Hepatocyte (in vitro differentiated cells): ENCODE results near the gene SKOR2. TPM values are rescaled to one million over a fixed set of nuclear protein-coding genes. Genes with fewer than 3 reads are reported as not detected.

ENCODE experiments used
- DNase-seq: peaks from one replicate; pipeline ENCODE4 v3.0.0-alpha.2; 2016; ENCODE audit warnings: low spot score
- H2AFZ ChIP-seq: fragments of 200-600 bp; sonication (generic); 2 replicates; pipeline ENCODE4 v1.6.0; 2016; ENCODE audit warnings: antibody characterized with exemption, mild to moderate bottlenecking
- H3K27ac ChIP-seq: fragments of 200-600 bp; sonication (generic); 2 replicates; pipeline ENCODE4 v1.5.1; 2016; ENCODE audit warnings: mild to moderate bottlenecking
- H3K27me3 ChIP-seq: fragments of 200-600 bp; sonication (generic); 2 replicates; pipeline ENCODE4 v1.6.1; 2016
- H3K36me3 ChIP-seq: fragments of 200-600 bp; sonication (generic); replicated peaks from 2 replicates; pipeline ENCODE4 v1.5.1; 2016; ENCODE audit warnings: low read depth; ENCODE audit not compliant: insufficient read depth
- H3K4me1 ChIP-seq: fragments of 200-600 bp; sonication (generic); 2 replicates; pipeline ENCODE4 v1.5.1; 2016; ENCODE audit warnings: mild to moderate bottlenecking, moderate library complexity; ENCODE audit not compliant: insufficient read depth
- H3K4me2 ChIP-seq: fragments of 200-600 bp; sonication (generic); 2 replicates; pipeline ENCODE4 v1.6.0; 2016
- H3K4me3 ChIP-seq: fragments of 200-600 bp; sonication (generic); 2 replicates; pipeline ENCODE4 v1.5.1; 2016; ENCODE audit warnings: mild to moderate bottlenecking
- H3K79me2 ChIP-seq: fragments of 200-600 bp; sonication (generic); 2 replicates; pipeline ENCODE4 v1.6.0; 2017; ENCODE audit warnings: mild to moderate bottlenecking
- H3K9me2 ChIP-seq: fragments of 200-600 bp; sonication (generic); replicated peaks from 2 replicates; pipeline ENCODE4 v1.6.0; 2017; ENCODE audit warnings: mild to moderate bottlenecking; ENCODE audit not compliant: insufficient read depth
- H3K9me3 ChIP-seq: fragments of 200-600 bp; sonication (generic); 2 replicates; pipeline ENCODE4 v1.5.1; 2016; ENCODE audit warnings: low read depth, mild to moderate bottlenecking
- H4K20me1 ChIP-seq: fragments of 200-600 bp; sonication (generic); 2 replicates; pipeline ENCODE4 v1.6.0; 2016; ENCODE audit warnings: mild to moderate bottlenecking; ENCODE audit not compliant: insufficient read depth, poor library complexity, severe bottlenecking
- CTCF ChIP-seq: fragments of 200-600 bp; sonication (generic); IDR thresholded peaks from 2 replicates; pipeline ENCODE4 v1.5.1; 2016; ENCODE audit warnings: antibody characterized with exemption, mild to moderate bottlenecking; ENCODE audit not compliant: poor library complexity
- EZH2 ChIP-seq: fragments of 200-600 bp; sonication (generic); IDR thresholded peaks from 2 replicates; pipeline ENCODE4 v1.6.1; 2016; ENCODE audit warnings: antibody characterized with exemption, mild to moderate bottlenecking, borderline replicate concordance
- EZH2phosphoT487 ChIP-seq: fragments of 200-600 bp; sonication (generic); IDR thresholded peaks from one replicate; pipeline ENCODE4 v1.6.1; 2018; ENCODE audit warnings: antibody characterized with exemption, mild to moderate bottlenecking, low read depth, moderate library complexity; ENCODE audit not compliant: unreplicated experiment, severe bottlenecking
- WGBS: methylation state at CpG from one replicate; pipeline ENCODE4 v1.1.6; 2016; ENCODE audit warnings: low lambda C conversion rate; ENCODE audit errors: missing lambda C conversion rate; 5-methylcytosine and 5-hydroxymethylcytosine counted together
- polyA plus RNA-seq: library from polyadenylated mRNA; unstranded; fragments of >200 nt; fragmentation: Nextera tagmentation; extraction: Ambion mirVana; gene quantifications from 2 replicates; pipeline ENCODE4 v1.2.1, GENCODE V29; 2016
- total RNA-seq: library from RNA; depleted of rRNA; stranded (reverse); fragments of >200 nt; gene quantifications from 2 replicates; pipeline ENCODE4 v1.2.3, GENCODE V29; 2014

Gene SKOR2
- total and polyA plus RNA-seq, 2 experiments from 2014 or later, result not detected

DNA sequence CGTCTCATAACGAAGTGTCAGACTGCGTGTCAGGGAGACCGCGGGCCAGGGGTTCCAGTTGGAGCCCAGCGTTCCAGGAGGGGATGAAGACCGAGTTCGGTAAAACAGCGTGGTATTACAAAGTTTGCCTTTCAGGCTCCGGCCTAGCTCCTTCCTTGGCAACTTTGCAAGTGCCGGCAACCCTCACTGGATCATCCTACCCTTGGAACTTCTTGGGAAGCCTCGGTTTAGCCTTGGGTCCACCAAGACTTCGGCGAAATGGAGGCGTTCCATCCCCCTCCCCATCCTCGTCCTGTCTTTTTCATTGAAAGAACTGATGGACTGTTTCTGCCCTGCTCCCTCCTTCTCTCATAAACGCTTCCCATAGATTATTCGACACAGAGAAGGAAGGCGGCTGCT, 10.4 kb upstream of the SKOR2 start:
- DNase-seq, result no peak
- Histone ChIP-seq H4K20me1 (no peaks in the 10 kb centered on the region), H2AFZ (no peak overlapping the region), H3K27ac (no peak overlapping the region), H3K79me2 (no peaks in the 10 kb centered on the region), H3K9me3 (no peaks in the 10 kb centered on the region), H3K4me3 (no peak overlapping the region), H3K9me2 (no peaks in the 10 kb centered on the region), H3K4me2 (no peak overlapping the region), H3K27me3 (peaks cover 100% of the 10 kb centered on the region), H3K36me3 (no peaks in the 10 kb centered on the region), H3K4me1 (no peaks in the 10 kb centered on the region)
- TF ChIP-seq EZH2, result no peak
- no peak for TF ChIP-seq CTCF
- TF ChIP-seq EZH2phosphoT487, result no peak
- 16% methylated on average over 18 of the region's 19 CpGs for WGBS

DNA sequence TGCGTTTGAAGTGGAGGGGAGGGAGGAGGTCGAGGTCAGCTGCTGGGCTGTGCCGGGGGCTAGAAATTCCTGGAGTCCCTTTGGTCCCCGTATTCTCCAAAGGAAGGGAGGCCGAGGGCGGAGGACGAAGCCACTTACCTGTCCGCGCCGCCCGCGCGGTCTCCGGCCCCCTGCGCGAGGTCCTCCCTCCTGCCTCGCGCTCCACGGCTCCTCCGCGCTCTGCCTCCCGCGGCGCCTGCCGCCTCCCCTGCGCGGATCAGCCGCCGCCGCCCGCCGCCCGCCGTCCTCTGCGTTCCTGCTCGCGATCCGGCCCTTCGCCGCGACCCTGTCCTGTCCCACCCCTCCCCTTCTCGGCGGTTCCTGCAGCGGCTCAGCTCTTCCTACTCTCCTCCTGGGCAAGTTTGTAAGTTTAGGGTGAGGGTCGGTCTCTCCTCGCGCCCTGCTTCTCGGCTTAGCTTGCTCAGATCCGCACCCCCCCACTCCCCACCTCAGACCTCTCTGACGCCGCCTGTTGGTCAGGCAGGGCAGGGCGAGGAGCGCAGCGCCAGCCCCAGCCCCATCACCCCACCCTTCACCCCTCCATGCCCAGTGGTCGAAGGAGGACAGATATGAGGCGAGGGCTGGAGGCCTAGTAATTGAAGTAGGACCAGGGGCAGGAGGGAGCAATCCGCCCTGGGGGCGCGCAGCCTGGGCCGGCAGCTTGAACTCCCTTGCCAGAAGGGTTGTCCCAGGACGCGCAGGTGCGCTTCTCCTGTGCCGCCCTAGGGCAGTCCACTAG, 9.7 kb upstream of the SKOR2 start:
- H3K27ac ChIP-seq, result no peak overlapping the region
- 13% methylated on average over 27 of the region's 64 CpGs for WGBS
- H4K20me1 ChIP-seq, result no peaks in the 10 kb centered on the region

GRCh38 chr18:47260120-47260923, 8.9 kb upstream of the SKOR2 start:
- WGBS, result 14% methylated on average over 36 of the region's 38 CpGs
- no peaks in the 10 kb centered on the region for H3K79me2 ChIP-seq

More for the DNA sequence above, 9.7 kb upstream of the SKOR2 start:
- Histone ChIP-seq H3K9me3 (no peaks in the 10 kb centered on the region), H3K9me2 (no peaks in the 10 kb centered on the region), H3K36me3 (no peaks in the 10 kb centered on the region), H3K27me3 (peaks cover 100% of the 10 kb centered on the region), H3K4me3 (no peak overlapping the region), H3K4me2 (no peak overlapping the region), H2AFZ (no peak overlapping the region), H3K79me2 (no peaks in the 10 kb centered on the region), H3K4me1 (no peaks in the 10 kb centered on the region)
- TF ChIP-seq EZH2phosphoT487 (no peak), CTCF (no peak), EZH2 (peak; percentile 24)
- no peak for DNase-seq

More at GRCh38 chr18:47260120-47260923, 8.9 kb upstream of the SKOR2 start:
- Histone ChIP-seq H3K9me3 (no peaks in the 10 kb centered on the region), H3K4me2 (no peak overlapping the region), H3K27ac (no peak overlapping the region), H2AFZ (no peak overlapping the region), H3K4me1 (no peaks in the 10 kb centered on the region), H3K36me3 (no peaks in the 10 kb centered on the region), H4K20me1 (no peaks in the 10 kb centered on the region), H3K9me2 (no peaks in the 10 kb centered on the region), H3K4me3 (no peak overlapping the region), H3K27me3 (peaks cover 100% of the 10 kb centered on the region)
- peak; percentile 81 for DNase-seq
- no peak for TF ChIP-seq EZH2phosphoT487
- TF ChIP-seq CTCF, result no peak
- peak; percentile 19 for TF ChIP-seq EZH2
